Activated CD4-positive, alpha-beta T cell treated with anti-CD3 and anti-CD28 coated beads, Interleukin-2, amount 50 U/mL, for 1 hour (primary cell): Measurements from ENCODE around the gene NT5DC3.

ENCODE experiments used
- DNase-seq: peaks from one replicate; pipeline ENCODE4 v3.0.0-alpha.2; 2020

Gene NT5DC3

GRCh38 chr12:103779410-103780092 is 61.5 kb downstream of the NT5DC3 start:
- DNase-seq: no peak

GRCh38 chr12:103778781-103779180 is 62.3 kb downstream of the NT5DC3 start:
- DNase-seq: no peak

GRCh38 chr12:103774977-103775560 is 66.0 kb downstream of the NT5DC3 start:
- DNase-seq: no peak

DNA sequence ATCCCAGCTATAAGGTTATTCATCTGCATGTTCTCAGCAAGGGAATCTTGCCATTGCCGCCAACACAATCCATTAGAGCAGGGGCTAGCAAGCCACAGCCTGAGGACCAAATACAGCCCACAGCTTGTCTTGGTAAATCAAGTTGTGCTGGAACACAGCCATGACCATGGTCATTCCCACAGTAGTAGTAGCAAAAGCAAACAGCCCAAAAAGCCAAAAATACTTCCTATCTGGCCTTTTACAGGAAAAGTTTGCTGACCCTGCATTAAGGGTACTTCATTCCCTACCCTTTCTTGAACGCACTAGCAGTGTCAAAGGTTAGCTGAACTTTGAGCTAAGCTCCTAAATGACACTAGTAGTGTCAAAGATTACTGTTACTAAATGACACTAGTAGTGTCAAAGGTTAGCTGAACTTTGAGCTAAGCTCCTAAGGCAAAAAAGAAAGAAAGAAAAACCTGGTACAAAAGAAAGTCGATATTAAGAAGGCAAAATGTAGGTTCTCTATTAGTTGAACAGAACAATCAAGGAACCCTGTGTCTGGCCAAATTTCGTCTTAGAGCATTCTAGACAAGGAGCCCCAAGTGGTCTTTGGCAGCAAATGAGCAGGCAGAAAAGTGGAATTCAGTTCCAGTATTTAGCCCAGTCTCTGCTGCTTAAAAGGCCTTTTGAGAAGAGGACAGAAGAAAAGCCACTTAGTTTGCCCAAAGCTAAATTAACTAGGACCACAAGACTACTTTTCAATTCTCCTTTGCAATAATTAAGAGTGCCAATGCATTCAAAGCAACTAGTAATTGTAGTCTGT is 67.7 kb downstream of the NT5DC3 start:
- DNase-seq: no peak

GRCh38 chr12:103772367-103773108 is 68.5 kb downstream of the NT5DC3 start:
- no peak for DNase-seq

GRCh38 chr12:103771466-103771865 is 69.6 kb downstream of the NT5DC3 start:
- DNase-seq: no peak

- DNase-seq: no peak
Measured at GRCh38 chr12:103769240-103769945, 71.6 kb downstream of the NT5DC3 start.

- no peak for DNase-seq
Measured at GRCh38 chr12:103768467-103769123, 72.4 kb downstream of the NT5DC3 start.

- DNase-seq: no peak
Measured at GRCh38 chr12:103766028-103766427, 75.0 kb downstream of the NT5DC3 start.

DNA sequence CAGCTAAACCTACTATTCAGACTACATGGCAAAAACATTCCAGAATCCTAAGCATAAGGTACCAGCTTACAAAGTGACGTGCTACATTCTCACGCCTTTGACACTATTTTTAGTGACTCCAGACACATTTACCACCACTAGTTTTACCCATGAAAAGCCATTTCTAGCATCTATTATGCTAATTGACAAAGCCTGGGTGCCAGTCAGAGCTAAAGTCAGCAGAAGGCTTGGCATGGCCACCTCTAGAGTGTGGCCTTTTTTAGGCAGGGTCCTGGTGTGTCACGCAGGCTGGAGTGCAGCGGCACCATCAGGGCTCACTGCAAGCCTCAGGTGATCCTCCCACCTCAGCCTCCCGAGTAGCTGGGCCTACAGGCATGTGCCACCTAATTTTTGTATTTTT is 75.7 kb downstream of the NT5DC3 start:
- DNase-seq: no peak

GRCh38 chr12:103762473-103762872 is 78.6 kb downstream of the NT5DC3 start:
- DNase-seq: no peak

DNA sequence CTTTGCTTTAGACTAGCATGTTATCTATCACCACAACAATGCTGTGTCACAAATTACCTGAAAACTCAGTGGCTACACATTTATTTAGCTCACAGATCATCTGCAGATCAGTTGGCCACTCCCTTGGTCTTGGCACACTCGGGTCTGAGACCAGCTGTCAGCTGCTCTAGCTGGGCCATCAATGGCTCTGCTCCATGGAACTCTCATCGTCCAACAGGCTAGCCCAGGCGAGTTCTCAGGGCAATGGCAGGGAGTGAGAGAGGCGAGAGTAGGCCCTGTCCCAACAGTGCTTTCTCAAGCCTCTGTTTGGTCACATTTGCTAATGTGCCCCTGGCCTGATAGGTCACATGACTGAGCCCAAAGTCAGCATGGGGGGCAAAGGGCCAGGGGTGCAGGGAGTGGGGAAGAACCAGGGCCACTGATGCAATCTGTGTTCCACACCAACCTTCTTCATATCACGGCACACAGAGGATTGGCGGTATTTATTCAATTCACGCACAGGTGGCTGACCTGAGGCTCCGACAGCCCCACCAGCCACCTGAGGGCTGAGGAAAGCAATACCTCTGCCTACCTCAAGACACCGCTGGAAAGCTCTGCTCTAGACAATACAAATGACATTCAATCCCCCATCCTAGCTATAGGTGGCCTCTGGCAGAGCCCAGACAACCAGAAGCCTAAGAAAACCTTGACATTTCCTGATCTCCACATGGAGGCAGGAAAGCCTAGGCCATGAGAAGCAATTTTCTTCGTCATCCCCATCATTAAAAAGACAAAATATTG is 82.5 kb downstream of the NT5DC3 start:
- DNase-seq: no peak

DNA sequence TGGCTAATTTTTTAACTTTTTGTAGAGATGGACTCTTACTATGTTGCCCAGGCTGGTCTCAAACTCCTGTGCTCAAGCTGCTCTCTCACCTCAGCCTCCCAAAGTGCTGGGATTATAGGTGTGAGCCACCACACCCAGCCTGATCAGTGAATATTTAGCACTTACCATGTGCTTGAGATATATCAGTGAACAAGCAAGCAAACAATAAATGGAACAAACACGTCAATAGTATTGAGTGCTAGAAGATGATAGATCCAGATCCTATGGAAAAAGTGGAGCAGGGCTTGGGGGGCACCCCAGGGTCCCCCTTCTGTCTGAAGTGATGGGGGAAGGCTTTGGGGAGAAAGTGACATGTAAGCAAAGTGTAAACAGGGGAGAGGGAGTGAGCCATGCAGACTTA is 83.8 kb downstream of the NT5DC3 start:
- DNase-seq: no peak

- no peak for DNase-seq
Measured at GRCh38 chr12:103756443-103756842, 84.6 kb downstream of the NT5DC3 start.

DNA sequence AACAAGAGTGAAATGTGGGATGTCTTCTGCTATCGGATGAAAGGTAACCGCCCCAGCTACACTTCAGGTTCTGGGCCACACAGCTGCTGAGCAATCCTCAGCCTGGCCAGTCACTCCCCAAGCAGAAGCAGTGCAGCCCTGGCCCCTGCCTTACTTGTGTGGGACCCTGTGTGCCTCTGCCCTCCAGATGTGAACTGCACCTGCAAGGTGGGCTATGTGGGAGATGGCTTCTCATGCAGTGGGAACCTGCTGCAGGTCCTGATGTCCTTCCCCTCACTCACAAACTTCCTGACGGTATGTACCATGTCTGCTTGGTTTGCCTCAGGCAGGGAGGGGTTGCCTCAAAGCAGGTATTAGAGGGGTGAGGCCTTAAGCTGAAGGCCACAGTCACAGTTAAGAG is 85.6 kb downstream of the NT5DC3 start:
- DNase-seq: no peak

- DNase-seq: no peak
Measured at GRCh38 chr12:103751600-103751999, 89.4 kb downstream of the NT5DC3 start.

- no peak for DNase-seq
Measured at GRCh38 chr12:103751171-103751570, 89.9 kb downstream of the NT5DC3 start.

DNA sequence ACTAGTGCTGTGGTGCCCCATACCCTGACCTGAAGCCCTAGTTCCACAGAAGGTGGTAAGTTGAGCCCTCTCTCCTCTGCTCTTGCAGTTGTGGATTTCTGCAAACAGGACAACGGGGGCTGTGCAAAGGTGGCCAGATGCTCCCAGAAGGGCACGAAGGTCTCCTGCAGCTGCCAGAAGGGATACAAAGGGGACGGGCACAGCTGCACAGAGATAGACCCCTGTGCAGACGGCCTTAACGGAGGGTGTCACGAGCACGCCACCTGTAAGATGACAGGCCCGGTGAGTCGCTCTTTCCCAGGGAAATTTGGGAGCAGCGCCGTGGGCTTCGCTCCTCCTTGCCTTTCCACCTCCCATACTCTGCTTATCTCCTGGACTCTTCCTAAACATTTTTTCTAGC is 92.2 kb downstream of the NT5DC3 start:
- no peak for DNase-seq

- no peak for DNase-seq
Measured at GRCh38 chr12:103748002-103748401, 93.0 kb downstream of the NT5DC3 start.

- no peak for DNase-seq
Measured at GRCh38 chr12:103745962-103746361, 95.1 kb downstream of the NT5DC3 start.

DNA sequence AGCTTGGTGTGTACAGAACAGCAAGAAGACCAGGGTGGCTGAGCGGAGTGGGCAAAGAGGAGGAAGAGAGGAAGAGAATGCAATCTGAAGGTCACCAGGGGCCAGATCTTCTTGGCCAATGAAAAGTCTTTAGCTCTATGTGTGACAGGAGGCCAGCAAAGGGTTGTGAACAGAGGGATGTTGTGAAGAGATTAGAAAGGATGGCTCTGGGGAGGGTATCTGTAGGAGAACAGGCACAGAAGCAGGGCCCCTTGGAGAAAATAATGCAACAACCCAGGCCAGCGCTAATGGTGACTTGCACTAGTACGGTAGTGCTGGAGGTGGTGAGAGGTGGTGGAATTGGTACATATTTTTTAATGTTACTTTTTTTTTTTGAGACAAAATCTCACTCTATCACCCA is 97.2 kb downstream of the NT5DC3 start:
- DNase-seq: no peak
